GM19438 (cell line): Measurements from ENCODE around the gene UBE2Q1.
A peak's percentile ranks its signal among the peaks of the same experiment; 100 is the strongest.

Experiments used
- ATAC-seq: cut with Tn5 transposase; IDR thresholded peaks from one replicate; pipeline ENCODE4 v1.9.1; 2021; ENCODE audit warnings: low read depth; ENCODE audit not compliant: unreplicated experiment

Gene UBE2Q1

DNA sequence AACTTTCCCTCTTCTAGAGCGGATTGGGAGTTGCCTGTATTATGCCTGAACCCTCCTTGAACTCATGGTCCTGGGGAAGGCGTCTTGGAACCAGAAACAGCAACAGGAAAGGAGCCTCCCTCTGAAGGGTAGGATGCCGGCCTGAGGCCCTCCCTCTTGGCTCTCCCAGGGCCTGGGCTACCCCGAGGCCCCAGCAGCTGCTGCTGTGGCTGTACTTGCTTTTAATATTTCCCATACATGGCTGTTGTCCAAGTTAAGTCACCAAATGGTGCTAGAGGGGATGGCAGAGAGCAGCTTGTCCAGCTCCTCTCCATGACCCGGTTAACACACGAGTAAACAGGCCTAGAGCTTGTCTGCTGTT, 19.6 kb upstream of the UBE2Q1 start:
- ATAC-seq, result no peak

DNA sequence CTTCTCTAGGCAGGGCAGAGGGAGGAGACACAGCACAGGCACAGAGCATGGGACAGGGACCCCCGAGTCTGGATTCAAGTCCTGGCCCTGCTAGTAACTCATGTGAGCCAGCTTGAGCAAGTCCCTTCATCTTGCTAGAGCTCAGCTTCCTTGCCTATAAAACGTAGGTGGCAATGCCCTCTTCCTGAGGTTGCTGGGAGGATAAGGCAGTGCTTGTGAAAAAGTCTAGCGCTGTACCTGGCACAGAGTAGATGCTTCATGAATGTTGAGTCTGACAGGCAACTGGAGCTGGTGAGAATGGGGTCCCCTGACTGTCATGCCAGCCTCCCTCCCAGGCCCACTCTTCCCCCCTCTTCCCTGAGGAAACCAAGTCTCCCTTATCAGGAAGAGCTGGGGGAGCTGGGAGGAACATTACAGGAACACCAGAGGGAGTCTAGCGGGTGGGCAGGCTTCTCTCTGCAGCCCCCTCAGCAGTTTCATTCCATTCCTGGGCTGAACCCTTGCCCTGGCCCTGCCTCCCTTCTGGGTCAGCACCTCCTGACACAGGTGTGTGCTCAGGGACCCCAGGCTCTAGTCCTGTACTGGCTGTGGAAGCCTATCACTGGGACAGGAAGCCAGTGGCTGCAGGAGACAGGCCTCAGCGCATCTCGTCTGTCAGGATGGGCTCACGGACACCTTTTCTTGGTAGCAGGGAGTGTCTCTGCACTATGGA, 19.0 kb upstream of the UBE2Q1 start:
- no peak for ATAC-seq

- ATAC-seq, result no peak
These were observed 17.6 kb upstream of the UBE2Q1 start for GRCh38 chr1:154575951-154576566.

DNA sequence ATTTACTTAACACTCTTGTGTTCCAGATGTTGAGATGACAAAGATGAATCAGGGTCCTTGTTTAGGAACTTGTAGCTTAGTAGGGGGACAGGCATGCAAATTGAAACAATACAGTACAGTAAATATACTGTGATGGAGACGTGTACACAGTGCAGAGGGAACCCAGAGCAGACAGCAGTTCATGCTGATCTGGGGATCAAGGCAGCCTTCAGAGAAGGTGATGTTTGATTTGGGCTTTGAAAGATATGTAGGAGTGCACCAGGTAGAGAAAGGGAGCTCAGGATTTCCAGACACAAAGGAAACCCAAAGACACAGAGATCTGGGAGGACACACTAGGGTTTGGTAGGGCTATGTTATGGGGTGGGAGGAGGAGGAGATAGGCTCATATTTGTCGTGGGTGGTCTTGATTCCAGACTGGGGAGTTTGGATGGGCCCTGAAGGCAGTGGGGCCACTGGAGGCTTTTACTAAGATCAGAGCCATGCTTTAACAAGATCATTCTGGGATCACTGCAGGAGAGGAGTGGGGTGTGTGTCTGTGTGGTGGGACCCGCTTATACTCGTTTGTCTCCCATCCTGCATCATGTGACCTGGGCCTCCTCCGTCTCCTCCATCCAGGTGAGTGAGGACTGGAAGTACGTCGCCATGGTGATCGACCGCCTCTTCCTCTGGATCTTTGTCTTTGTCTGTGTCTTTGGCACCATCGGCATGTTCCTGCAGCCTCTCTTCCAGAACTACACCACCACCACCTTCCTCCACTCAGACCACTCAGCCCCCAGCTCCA, 16.9 kb upstream of the UBE2Q1 start:
- ATAC-seq, result no peak

- no peak for ATAC-seq
These were observed 16.3 kb upstream of the UBE2Q1 start for GRCh38 chr1:154574716-154575115.

GRCh38 chr1:154573168-154573510, 14.7 kb upstream of the UBE2Q1 start:
- no peak for ATAC-seq

- no peak for ATAC-seq
These were observed 14.2 kb upstream of the UBE2Q1 start for GRCh38 chr1:154572468-154573167.

GRCh38 chr1:154571964-154572288, 13.5 kb upstream of the UBE2Q1 start:
- ATAC-seq, result no peak

DNA sequence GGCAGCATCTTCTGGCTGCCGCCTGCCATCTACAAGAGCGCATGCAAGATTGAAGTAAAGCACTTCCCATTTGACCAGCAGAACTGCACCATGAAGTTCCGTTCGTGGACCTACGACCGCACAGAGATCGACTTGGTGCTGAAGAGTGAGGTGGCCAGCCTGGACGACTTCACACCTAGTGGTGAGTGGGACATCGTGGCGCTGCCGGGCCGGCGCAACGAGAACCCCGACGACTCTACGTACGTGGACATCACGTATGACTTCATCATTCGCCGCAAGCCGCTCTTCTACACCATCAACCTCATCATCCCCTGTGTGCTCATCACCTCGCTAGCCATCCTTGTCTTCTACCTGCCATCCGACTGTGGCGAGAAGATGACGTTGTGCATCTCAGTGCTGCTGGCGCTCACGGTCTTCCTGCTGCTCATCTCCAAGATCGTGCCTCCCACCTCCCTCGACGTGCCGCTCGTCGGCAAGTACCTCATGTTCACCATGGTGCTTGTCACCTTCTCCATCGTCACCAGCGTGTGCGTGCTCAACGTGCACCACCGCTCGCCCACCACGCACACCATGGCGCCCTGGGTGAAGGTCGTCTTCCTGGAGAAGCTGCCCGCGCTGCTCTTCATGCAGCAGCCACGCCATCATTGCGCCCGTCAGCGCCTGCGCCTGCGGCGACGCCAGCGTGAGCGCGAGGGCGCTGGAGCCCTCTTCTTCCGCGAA, 12.9 kb upstream of the UBE2Q1 start:
- ATAC-seq, result no peak

DNA sequence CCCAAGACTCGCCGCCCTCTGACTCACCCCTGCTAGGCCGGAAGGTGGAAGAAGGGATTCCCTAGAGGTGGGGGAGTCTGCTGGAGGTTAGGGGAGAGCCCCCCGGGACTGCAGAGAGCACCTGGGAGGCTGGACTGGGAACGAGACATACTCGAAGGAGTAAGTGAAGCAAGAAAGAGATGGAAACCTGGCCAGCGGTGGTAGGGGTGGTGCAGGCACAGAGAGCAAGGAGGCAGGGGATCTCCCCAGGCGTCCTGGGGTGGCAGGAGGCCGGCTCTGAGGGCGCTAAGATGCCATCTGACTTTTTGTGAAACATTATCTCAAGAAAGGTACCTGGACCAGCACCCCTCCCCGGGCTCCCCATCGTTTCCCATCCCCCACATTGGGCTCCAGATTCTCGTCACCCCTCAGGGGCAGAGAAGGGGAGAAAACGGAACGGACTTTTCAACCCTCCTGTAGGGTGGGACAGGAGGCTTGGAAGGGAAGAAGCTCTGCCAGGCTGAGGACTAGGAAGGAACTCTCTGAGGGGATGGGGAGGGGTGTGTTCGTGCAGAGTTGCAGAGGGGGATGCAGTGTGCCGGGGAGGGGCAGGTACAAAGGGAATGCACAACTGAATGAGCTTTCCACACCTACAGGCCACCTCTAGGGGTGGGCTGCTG, 9.8 kb upstream of the UBE2Q1 start:
- ATAC-seq, result no peak

DNA sequence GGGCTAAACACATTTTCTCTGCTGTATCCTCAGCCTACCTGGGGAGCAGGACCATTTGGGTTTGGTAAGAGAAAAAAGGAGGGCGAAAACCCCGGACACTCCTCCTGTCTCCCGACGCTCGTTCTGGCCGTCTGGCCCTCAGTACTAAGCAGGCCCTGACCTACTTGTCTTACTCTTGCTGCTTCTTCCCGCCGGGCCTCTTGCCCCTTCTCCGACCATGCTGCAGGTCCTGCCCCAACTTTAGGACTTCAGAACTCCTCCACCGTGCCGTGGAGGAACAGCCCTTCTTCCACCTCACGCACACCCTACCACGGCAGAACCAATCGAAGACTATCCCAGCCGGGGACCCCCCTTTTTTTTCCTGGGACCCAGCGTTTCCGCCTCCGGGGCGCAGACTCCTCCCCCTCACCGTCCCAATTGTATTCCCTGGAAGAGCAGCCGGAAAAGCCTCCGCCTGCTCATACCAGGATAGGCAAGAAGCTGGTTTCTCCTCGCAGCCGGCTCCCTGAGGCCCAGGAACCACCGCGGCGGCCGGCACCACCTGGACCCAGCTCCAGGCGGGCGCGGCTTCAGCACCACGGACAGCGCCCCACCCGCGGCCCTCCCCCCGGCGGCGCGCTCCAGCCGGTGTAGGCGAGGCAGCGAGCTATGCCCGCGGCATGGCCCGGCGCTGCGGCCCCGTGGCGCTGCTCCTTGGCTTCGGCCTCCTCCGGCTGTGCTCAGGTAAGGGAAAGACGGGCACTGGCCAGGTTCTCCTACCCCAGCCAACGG, 9.1 kb upstream of the UBE2Q1 start, which contains the start of gene CHRNB2:
Gene CHRNB2, plus strand, starts transcription at position 393 of the 771 bp plus-strand sequence. Its CDS starts 267 bp downstream, at position 660.
- no peak for ATAC-seq

DNA sequence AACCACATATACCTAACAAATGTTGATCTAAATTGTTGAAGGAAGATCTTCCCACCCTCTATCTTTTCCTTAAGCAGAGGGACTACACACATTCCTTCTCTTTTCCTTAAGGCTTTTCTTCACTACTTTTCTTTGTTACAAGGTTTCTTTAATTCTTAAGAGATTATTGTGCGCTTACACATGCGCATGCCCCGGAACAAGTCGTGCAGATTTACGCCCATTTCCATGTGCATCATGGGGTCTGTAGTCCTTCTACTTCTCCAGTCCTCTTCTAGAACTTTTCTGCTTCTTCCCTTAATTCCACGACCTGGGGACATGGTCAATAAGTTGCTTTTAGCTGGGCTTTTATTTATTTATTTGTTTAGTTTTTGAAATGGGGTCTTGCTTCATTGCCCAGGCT, 7.4 kb upstream of the UBE2Q1 start:
- no peak for ATAC-seq

DNA sequence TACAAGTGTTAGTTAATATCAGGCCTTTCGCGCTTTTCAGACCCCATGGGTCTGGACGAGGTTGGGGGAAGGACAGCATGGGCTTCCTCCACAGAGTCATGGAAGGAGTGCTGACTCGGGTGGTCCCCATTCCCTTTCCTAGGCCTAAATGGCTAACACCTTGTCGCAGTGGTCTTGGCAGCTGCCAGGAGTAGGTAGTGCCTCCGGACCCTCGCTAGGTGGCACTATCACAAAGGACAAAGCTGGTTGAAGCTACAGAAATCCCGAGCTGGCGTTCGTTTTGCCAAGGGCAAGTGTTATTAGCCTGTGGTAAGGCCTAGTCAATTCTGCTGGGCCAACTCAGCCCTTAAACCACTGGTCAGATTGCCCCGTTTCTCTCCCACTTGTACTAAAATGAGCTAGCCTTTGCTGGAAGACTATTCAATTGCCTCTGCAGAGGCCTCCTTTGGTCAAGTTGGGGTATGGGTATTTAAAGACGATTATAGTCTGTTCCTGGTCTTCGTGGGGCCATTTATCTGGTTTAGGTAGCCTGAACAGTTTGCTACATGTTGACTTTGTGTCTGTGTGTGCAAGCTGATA, 1.1 kb upstream of the UBE2Q1 start:
- no peak for ATAC-seq

DNA sequence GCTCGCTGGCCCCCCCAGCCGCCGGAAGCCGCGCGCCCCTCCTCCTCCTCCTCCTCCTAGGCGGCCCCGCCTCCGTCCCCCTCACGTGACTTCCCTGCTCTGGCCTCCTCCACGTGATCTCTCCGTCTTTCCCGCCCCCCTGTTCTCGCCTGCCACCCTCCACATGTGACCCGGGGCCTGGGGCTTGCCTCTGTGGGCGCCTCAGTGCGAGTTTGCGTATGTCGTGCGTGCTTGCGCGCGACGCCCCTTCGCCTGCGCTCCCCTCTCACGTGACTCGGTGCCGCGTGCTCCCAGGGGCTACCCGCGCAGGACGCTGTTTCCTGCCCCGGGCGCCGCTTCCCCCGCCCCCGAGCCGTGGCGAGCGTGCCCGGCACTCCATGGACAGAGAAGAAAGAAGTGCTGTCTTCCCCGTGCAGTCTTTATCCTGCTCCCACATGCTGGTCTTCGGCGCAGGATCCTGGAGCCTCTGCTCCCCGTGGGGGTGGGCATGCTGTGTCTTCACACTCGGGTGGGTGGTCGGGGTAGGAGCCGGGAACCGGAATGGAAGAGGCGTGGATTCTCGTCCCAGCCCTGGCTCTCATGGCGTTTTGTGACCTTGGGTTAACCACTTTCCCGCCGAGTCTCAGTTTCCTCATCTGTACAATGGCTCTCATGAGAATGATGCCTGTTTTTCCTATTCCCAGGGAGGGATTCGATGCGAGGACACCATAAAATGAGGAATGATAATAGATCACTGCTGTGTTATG, 431 bp upstream of the UBE2Q1 start:
- peak; percentile 85 for ATAC-seq

GRCh38 chr1:154557248-154557938, 1.1 kb downstream of the UBE2Q1 start:
- ATAC-seq, result no peak

GRCh38 chr1:154556422-154556821, 2.0 kb downstream of the UBE2Q1 start:
- no peak for ATAC-seq

DNA sequence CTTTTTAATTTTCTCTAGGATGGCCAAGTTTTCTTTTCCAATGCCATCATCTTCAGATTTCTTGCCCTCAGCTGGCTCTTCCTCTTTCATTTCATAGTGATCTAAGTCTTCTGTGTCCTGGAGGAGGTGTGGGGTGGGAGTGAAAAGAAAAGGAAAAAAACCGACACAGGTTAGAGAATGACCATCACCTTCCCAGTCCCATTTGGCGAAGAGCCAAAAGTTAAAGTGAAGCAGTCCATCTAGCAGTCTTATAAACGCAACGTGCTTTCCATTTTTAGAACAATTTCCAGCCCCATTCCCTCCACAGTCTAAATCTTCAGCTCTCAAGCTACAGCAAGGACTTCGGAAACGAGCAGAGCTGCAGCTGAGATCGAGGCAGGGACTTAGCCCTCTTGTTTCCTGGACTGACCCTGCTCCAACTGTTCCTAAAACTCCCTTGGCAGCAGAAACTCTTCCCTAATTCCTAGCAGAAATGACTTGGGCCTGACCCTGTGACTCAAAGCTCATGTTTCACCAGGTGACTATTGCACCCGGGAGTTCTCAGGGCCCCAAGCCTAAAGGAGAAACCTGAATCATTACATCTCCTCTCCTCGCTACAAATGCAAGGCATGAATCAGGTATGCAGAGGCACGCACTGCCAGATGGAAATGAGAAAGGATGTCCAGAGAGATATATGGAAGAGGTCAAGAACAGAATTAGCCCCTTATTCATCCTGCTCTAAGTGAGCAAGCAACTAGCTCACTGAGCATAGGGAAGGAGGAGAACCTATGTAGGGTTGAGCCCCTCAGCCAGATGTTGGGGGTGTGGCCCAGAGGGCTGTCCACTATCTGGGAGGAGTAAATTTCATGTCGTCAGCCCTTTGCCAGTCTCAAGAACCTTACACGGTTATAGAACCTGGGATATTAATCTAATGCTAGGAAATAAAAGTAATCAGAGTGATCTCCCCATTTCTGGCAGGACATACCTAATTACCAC, 5.1 kb downstream of the UBE2Q1 start:
- ATAC-seq, result no peak
